NCI-H1105 (cell line): ENCODE data around the gene IFITM10.

Experiments used
- DNase-seq: peaks from one replicate; lab custom pipeline; 2025; lab: John Stamatoyannopoulos, UW

IFITM10 gene

GRCh38 chr11:1740786-1741530 is 9.4 kb downstream of the IFITM10 start:
- DNase-seq, result no peak

DNA sequence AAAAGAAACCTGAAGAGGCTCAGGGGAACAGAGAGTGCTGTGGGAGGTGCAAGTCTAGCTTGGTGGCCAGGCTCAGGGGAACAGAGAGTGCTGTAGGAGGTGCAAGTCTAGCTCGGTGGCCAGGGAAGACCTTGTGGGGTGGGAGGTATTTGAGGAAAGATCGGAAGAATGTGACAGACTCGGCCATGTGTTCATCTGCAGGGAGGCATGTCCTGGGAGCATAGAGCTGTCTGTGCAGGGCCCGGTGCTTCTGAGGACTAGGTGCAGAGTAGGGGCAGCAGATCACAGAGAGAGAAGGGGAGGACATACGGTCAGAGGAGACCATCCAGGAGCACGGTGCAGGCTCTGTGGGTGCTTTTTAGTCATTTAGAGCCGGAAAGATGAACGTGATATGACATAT is 10.8 kb downstream of the IFITM10 start:
- DNase-seq, result no peak

- DNase-seq, result no peak
These were observed 12.0 kb downstream of the IFITM10 start for GRCh38 chr11:1738380-1738779.

GRCh38 chr11:1737080-1737757 is 13.2 kb downstream of the IFITM10 start:
- no peak for DNase-seq

- no peak for DNase-seq
These were observed 13.9 kb downstream of the IFITM10 start for GRCh38 chr11:1736447-1736992.

DNA sequence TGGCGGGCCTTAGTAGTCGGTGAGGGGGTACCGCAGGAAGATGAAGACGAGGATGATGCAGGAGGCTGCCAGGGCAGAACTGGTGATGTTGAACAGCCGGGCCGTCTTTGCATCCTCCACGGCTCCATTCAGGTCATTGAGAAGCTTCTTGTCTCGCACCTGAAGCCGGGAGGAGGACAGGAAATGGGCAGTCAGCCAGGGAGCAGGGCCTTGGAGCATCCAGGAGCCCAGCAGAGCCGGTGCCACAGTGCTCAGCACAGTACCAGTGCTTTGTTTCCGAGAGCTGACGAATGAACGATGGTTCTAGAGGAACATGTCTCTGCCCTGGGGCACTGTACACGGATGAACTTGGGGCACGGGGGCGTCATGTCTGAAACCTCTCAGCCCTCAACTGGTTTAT is 15.1 kb downstream of the IFITM10 start:
- DNase-seq, result no peak

GRCh38 chr11:1734641-1735081 is 15.7 kb downstream of the IFITM10 start:
- no peak for DNase-seq

DNA sequence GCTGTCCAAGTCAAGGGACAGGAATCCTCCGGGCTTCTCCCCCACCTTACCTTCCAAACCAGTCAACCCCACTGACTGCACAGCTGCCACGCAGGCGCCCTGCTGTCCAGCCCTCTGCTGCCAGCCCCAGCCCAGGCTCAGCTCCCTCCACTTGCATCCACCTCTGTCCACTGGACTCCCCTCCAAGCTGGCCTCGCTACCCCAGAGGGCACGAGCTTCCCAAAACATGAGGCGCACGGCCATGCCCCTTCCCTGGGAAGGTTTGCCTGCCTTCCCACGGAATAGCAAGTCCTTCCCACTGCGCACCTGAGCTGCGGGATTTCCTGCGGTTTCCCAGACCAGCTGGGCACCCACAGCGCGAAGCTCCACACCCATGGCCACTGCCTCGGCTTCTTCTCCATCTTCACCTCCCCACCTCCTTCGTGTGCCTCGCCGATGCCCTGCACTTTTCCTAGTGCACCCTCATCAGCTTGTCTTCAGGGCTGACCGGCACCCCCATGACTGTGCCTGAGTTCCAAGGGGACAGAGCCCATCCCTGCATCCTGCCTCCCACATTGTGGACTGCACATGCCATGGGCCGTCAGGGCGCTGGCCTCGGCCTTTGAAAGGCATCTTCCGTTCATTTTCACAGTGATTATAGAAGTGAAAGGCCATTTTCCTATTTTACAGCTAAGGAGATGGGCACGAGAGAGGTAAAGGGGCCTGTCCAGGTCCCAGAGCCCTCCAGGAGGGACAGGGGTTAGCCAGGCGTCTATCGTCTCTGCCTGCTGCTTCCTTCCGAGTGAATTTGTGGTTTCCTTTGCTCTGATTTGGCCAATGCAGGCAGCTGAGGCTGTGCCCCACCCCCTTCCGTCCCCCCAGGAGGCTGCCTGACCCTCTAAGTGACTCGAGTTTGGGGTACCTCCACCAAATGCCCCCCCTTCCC is 16.4 kb downstream of the IFITM10 start:
- no peak for DNase-seq

GRCh38 chr11:1733009-1733715 is 17.2 kb downstream of the IFITM10 start:
- DNase-seq, result no peak

DNA sequence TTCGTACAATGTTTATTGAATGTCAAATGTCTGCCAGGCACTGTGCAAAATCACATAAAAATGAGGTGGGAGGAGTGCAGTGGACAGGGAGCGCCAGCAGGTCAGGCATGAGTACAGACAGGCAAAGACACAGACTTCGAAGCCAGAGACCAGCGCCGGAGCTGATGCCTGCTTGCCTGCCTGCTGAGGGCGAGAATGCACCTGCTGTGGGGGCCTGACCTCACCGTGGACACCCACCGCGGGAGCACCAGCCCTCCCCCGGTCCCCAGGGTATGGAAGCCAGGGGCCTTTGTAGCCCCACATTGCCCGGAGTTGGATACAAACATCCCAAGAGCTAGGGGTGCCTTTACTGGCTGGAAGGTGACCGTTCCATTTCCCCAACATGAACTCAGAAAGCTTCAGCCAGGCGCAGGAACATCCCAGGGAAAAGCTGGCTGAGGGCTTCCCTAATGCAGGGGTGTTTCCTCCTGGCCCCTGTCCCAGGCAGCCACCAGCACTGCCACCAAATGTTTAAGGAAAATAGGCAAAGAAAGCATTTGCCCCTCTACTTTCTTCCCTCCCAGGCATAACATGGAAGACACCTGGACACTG is 17.9 kb downstream of the IFITM10 start:
- no peak for DNase-seq

DNA sequence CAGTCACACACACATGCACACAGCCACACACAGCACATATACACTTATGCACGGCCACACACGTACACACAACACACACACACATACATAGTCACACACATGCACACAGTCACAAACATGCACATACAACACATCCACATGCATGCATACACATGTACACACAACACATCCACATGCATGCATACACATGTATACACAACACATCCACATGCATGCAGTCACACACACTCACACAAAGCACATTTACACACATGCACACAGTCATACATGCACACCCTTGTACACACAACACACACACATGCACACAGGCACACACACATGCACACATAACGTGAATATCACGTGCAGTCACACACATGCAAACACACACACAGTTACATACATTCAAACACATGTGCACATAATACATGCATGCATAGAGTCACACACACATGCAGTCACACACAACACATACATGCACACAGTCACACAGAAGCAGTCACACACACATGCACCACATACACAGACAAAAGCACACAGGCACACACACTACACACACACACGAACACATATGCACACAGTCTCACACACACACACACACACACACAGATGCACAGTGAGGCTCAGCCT is 18.8 kb downstream of the IFITM10 start:
- DNase-seq, result no peak

DNA sequence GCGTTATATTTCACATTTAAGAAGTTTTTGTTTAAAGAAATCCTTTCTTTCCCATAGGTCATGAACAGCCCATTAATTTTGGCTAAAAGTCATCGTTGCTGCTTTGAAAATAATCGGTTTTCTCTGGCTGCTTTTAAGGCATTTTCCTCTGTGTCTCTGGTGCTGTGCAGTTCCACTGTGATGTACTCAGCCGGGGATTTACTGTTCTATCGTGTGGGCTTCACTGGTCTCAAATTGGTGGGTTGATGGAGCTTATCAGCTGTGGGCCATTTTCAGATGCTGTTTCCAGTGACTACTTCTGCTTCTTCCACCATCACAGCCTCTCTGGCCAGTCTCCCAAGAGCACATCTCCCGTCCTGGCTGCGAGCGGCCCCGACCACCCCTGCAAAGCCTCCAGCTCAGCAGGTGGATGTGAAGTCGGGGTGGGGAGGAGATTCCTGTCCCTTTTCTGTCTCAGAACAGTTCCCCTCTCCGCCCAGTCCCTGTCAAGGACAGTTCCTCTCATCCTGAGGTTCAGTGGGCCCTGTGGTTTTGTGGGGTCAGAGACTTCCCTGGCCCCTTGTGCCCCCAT is 20.3 kb downstream of the IFITM10 start:
- DNase-seq, result no peak

- DNase-seq, result no peak
These were observed 20.7 kb downstream of the IFITM10 start for GRCh38 chr11:1729692-1730011.

DNA sequence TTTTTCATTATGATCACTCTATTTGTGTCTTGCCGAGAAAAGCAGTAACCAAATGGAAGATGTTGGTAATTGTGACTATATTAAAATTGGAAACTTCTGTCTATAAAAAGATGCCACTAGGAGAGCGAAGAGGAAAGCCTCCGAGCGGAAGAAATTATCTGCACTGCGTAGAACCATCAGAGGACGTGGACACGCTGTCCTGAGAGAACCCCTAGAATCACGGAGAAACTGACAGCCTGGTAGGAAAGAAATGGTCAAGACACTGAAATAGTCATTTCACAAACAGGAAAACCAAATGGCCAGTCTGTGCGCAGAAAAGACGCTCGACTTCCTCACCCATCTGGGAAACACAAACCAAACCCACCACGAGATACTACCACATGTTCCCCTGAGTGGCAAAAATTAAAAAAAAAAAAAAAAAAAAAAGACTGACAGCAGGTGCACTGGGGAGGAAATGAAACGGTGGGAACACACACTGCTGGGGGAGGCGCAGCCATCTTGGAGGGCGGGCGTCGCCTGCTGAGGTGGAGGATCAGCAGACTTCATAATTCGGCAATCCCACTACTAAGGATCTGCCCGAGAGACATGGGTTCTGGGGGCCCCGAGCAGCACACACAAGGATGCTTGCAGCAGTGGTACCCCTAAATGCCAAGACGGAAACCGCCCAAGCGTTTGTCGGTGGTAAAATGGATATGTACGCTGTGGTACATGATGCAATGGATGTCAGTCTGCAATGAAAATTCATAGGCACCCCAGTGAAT is 21.3 kb downstream of the IFITM10 start:
- DNase-seq, result no peak

GRCh38 chr11:1728301-1728700 is 22.1 kb downstream of the IFITM10 start:
- no peak for DNase-seq

DNA sequence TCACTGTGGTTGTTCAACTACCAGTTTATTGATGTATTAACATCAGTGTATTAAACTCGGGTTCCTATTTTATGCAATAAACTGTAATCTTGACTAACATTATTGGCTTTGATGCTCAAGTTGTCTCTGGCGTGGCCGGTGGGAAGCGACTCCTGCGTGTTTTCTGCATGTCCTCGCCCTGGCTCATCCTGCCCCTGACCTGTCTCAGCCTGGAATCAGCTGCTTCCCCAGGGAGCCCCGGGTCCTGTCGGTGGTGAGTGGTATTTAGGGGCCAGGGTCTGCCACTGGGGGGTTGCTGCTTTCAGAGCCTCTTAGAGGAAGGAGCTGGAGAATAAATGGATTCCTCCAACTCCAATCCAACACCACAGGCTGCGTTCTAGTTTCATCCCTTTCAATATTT is 22.5 kb downstream of the IFITM10 start:
- DNase-seq, result no peak

DNA sequence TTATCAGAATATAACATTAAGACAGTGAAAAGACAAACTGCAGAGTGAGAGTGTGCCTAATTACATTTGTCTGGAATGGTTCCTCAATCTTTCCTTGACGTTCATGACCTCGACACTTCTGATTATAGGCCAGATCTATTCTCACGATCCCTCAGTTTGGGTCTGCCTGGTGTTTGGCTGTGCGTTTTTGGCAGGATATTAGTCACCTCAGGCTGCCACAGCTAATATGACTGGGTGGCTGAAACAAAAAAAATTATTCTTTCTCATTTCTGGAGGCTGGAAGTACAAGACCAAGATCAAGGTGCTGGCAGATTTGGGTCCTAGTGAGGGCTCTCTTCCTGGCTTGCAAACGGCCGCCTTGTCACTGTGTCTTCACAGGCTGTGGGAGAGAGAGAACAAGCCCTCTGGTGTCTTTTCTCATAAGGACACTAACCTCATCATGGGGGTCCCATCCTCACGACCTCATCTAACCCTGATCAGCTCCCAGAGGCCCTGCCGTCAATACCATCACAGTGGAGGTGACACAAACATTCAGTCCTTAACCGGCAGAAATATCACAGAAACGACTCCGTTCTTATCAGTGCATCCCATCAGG is 23.2 kb downstream of the IFITM10 start:
- no peak for DNase-seq

DNA sequence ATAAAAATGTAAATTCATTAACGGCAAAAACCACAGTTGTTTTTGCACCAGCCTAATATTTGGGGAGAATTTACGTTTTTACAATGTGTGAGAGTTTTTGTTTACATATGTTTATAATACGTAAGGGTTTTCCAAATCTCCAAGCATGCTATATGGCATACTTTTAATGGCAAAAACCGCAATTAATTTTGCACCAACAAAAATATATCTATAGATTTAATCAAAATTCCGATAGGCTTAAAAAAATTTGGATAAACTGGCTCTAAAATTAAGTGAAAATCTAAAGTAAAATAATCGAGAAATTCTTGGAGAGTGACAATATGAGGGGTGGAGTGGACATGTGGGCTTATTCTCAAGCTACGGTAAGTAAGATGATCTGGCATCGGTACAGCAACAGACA is 30.6 kb downstream of the IFITM10 start:
- DNase-seq, result no peak

- DNase-seq, result no peak
These were observed 32.1 kb downstream of the IFITM10 start for GRCh38 chr11:1718326-1718725.
